Neural cell (in vitro differentiated cells): Measurements from ENCODE around the gene CUX1.

Experiments
- CTCF ChIP-seq: fragments of 450-650 bp; IDR thresholded peaks from 2 replicates; pipeline ENCODE4 v1.5.1; 2014; ENCODE audit warnings: antibody characterized with exemption, mild to moderate bottlenecking, moderate library complexity; ENCODE audit not compliant: poor library complexity, severe bottlenecking
- EP300 ChIP-seq: fragments of 450-650 bp; conservative IDR thresholded peaks from 2 replicates; pipeline ENCODE4 v1.6.1; 2014; ENCODE audit warnings: antibody characterized with exemption, mild to moderate bottlenecking, moderate library complexity; ENCODE audit not compliant: poor library complexity, severe bottlenecking
- EZH2 ChIP-seq: fragments of 200-600, 300-800 bp; shearing (Covaris generic), sonication (generic); IDR thresholded peaks from 2 replicates; pipeline ENCODE4 v1.6.1; 2014; ENCODE audit warnings: antibody characterized with exemption, low read length, borderline replicate concordance, mild to moderate bottlenecking; ENCODE audit not compliant: insufficient read depth, poor library complexity, severe bottlenecking
- POLR2AphosphoS5 ChIP-seq: IDR thresholded peaks from 2 replicates; pipeline ENCODE4 v1.6.1; 2012
- RAD21 ChIP-seq: fragments of 450-650 bp; conservative IDR thresholded peaks from 2 replicates; pipeline ENCODE4 v1.6.1; 2014; ENCODE audit warnings: antibody characterized with exemption, mild to moderate bottlenecking, moderate library complexity
- REST ChIP-seq: IDR thresholded peaks from 2 replicates; pipeline ENCODE4 v1.6.1; 2012; ENCODE audit warnings: borderline replicate concordance
- SMC3 ChIP-seq: fragments of 450-650 bp; conservative IDR thresholded peaks from 2 replicates; pipeline ENCODE4 v1.6.1; 2014; ENCODE audit warnings: antibody characterized with exemption, mild to moderate bottlenecking, moderate library complexity; ENCODE audit not compliant: poor library complexity

GRCh38 chr7:102030696-102031095 is 213.3 kb downstream of the CUX1 start:
- TF ChIP-seq CTCF = no peak
- TF ChIP-seq RAD21 = no peak
- TF ChIP-seq EZH2 = no peak
- no peak for TF ChIP-seq POLR2AphosphoS5
- TF ChIP-seq EP300 = no peak
- TF ChIP-seq REST = no peak
- no peak for TF ChIP-seq SMC3
